CD4-positive, alpha-beta T cell treated with Interleukin-17A for 1 hour (primary cell): ENCODE measurements around the gene GANC.

Experiments used
- DNase-seq: peaks from one replicate; pipeline ENCODE4 v3.0.0-alpha.2; 2020

GANC gene

GRCh38 chr15:42385206-42385979 is 112.4 kb downstream of the GANC start:
- peak; percentile 13 for DNase-seq

- DNase-seq = no peak
These were observed 113.1 kb downstream of the GANC start for GRCh38 chr15:42385980-42386700.

GRCh38 chr15:42387603-42388002 is 114.6 kb downstream of the GANC start:
- DNase-seq = no peak

- no peak for DNase-seq
These were observed 119.5 kb downstream of the GANC start for GRCh38 chr15:42392309-42393024.

- DNase-seq = no peak
These were observed 121.1 kb downstream of the GANC start for GRCh38 chr15:42394106-42394505.

- no peak for DNase-seq
These were observed 122.8 kb downstream of the GANC start for GRCh38 chr15:42395838-42396237.

- DNase-seq = peak; percentile 13
These were observed 128.8 kb downstream of the GANC start for GRCh38 chr15:42401544-42402454.

- DNase-seq = no peak
These were observed 129.6 kb downstream of the GANC start for GRCh38 chr15:42402455-42403205.

- DNase-seq = no peak
These were observed 130.4 kb downstream of the GANC start for GRCh38 chr15:42403389-42403788.

- no peak for DNase-seq
These were observed 131.6 kb downstream of the GANC start for GRCh38 chr15:42404461-42405235.

GRCh38 chr15:42405863-42406482 is 133.0 kb downstream of the GANC start:
- no peak for DNase-seq
